H9 (cell line): ENCODE results near the gene HIPK2. TPM values are rescaled to one million over a fixed set of nuclear protein-coding genes. Genes with fewer than 3 reads are reported as not detected.

Experiments used
- DNase-seq: peaks from one replicate; pipeline ENCODE4 v3.0.0-alpha.2; 2017
- H2AFZ ChIP-seq: one replicate; pipeline ENCODE4 v1.6.1; 2013; ENCODE audit warnings: mild to moderate bottlenecking, low read length, control low read depth, moderate library complexity
- H2AK5ac ChIP-seq: 2 replicates; pipeline ENCODE4 v1.6.1; 2013; ENCODE audit warnings: low read length, control low read depth, mixed read lengths; ENCODE audit not compliant: insufficient read length
- H2BK120ac ChIP-seq: one replicate; pipeline ENCODE4 v1.6.1; 2013; ENCODE audit warnings: low read depth, mild to moderate bottlenecking, low read length, control low read depth, inconsistent platforms; ENCODE audit not compliant: poor library complexity, severe bottlenecking
- H2BK12ac ChIP-seq: 2 replicates; pipeline ENCODE4 v1.6.1; 2013; ENCODE audit warnings: low read length, control low read depth, mixed read lengths, low read depth; ENCODE audit not compliant: insufficient read length
- H2BK15ac ChIP-seq: 2 replicates; pipeline ENCODE4 v1.6.1; 2013; ENCODE audit warnings: low read depth, low read length, control low read depth
- H2BK20ac ChIP-seq: one replicate; pipeline ENCODE4 v1.6.1; 2013; ENCODE audit warnings: low read depth, mild to moderate bottlenecking, low read length, control low read depth, inconsistent platforms; ENCODE audit not compliant: poor library complexity, severe bottlenecking
- H2BK5ac ChIP-seq: 2 replicates; pipeline ENCODE4 v1.6.1; 2013; ENCODE audit warnings: low read length, control low read depth, mixed read lengths; ENCODE audit not compliant: insufficient read length
- H3K14ac ChIP-seq: 2 replicates; pipeline ENCODE4 v1.6.1; 2013; ENCODE audit warnings: low read length, control low read depth; ENCODE audit not compliant: insufficient read depth
- H3K18ac ChIP-seq: 2 replicates; pipeline ENCODE4 v1.6.1; 2013; ENCODE audit warnings: low read depth, mild to moderate bottlenecking, mixed read lengths, low read length, control low read depth; ENCODE audit not compliant: insufficient read length
- H3K23ac ChIP-seq: 2 replicates; pipeline ENCODE4 v1.6.1; 2013; ENCODE audit warnings: low read length, control low read depth, mixed read lengths, low read depth; ENCODE audit not compliant: insufficient read length
- H3K23me2 ChIP-seq: 2 replicates; pipeline ENCODE4 v1.6.1; 2013; ENCODE audit warnings: low read depth, mild to moderate bottlenecking, mixed read lengths, low read length, control low read depth; ENCODE audit not compliant: insufficient read length, poor library complexity, severe bottlenecking
- H3K27ac ChIP-seq: 2 replicates; pipeline ENCODE4 v1.5.1; 2013; ENCODE audit warnings: low read length, control low read depth, mixed read lengths, low read depth; ENCODE audit not compliant: insufficient read length
- H3K27me3 ChIP-seq: 2 replicates; pipeline ENCODE4 v1.6.1; 2013; ENCODE audit warnings: low read length, control low read depth, inconsistent platforms; ENCODE audit not compliant: insufficient read depth
- H3K4ac ChIP-seq: 2 replicates; pipeline ENCODE4 v1.6.1; 2013; ENCODE audit warnings: low read depth, mild to moderate bottlenecking, control low read depth, inconsistent platforms, low read length, moderate library complexity
- H3K4me1 ChIP-seq: 2 replicates; pipeline ENCODE4 v1.6.1; 2013; ENCODE audit warnings: low read length, control low read depth, inconsistent platforms; ENCODE audit not compliant: insufficient read depth
- H3K4me2 ChIP-seq: 2 replicates; pipeline ENCODE4 v1.6.1; 2013; ENCODE audit warnings: low read length, control low read depth, mixed read lengths; ENCODE audit not compliant: insufficient read length, insufficient read depth
- H3K56ac ChIP-seq: 2 replicates; pipeline ENCODE4 v1.6.1; 2013; ENCODE audit warnings: low read depth, mild to moderate bottlenecking, mixed read lengths, low read length, control low read depth; ENCODE audit not compliant: insufficient read length
- H3K79me1 ChIP-seq: 2 replicates; pipeline ENCODE4 v1.6.1; 2013; ENCODE audit warnings: low read depth, mild to moderate bottlenecking, moderate library complexity, low read length, control low read depth, inconsistent platforms; ENCODE audit not compliant: insufficient read depth, poor library complexity, severe bottlenecking
- H3K79me2 ChIP-seq: 2 replicates; pipeline ENCODE4 v1.6.1; 2013; ENCODE audit warnings: low read length, control low read depth, inconsistent platforms; ENCODE audit not compliant: insufficient read depth
- H3K9ac ChIP-seq: 2 replicates; pipeline ENCODE4 v1.6.1; 2013; ENCODE audit warnings: low read length, control low read depth, mixed read lengths; ENCODE audit not compliant: insufficient read length; ENCODE audit errors: extremely low read depth
- H3K9me3 ChIP-seq: one replicate; pipeline ENCODE4 v1.6.1; 2013; ENCODE audit warnings: low read depth, low read length, inconsistent platforms; ENCODE audit not compliant: control insufficient read depth
- H3T11ph ChIP-seq: one replicate; pipeline ENCODE4 v1.6.1; 2013; ENCODE audit warnings: mild to moderate bottlenecking, low read length, control low read depth, inconsistent platforms
- H4K20me1 ChIP-seq: one replicate; pipeline ENCODE4 v1.6.1; 2013; ENCODE audit not compliant: control insufficient read depth, insufficient read length, insufficient read depth
- H4K5ac ChIP-seq: 2 replicates; pipeline ENCODE4 v1.6.1; 2013; ENCODE audit warnings: low read depth, mild to moderate bottlenecking, mixed read lengths, low read length, control low read depth; ENCODE audit not compliant: insufficient read length
- H4K8ac ChIP-seq: replicated peaks from 2 replicates; pipeline ENCODE4 v1.6.1; 2013; ENCODE audit warnings: low read length, control low read depth, mixed read lengths, low read depth; ENCODE audit not compliant: insufficient read length
- H4K91ac ChIP-seq: 2 replicates; pipeline ENCODE4 v1.6.1; 2013; ENCODE audit warnings: low read depth, mild to moderate bottlenecking, moderate library complexity, mixed read lengths, low read length, control low read depth; ENCODE audit not compliant: insufficient read length
- H3K27ac Mint-ChIP-seq, 3 experiments: 2 replicates in 2 of 3; 3 replicates in 1 of 3; pipeline ENCODE4 v1.8.0; 2020 to 2021; ENCODE audit warnings: mixed read lengths in 3 of 3, mild to moderate bottlenecking in 1 of 3, moderate library complexity in 1 of 3
- H3K27me3 Mint-ChIP-seq: 2 replicates; pipeline ENCODE4 v1.8.0; 2021; ENCODE audit warnings: low read depth, mild to moderate bottlenecking, moderate library complexity, mixed read lengths
- H3K36me3 Mint-ChIP-seq, 3 experiments: 2 replicates in 2 of 3; 3 replicates in 1 of 3; pipeline ENCODE4 v1.8.0; 2020 to 2021; ENCODE audit warnings: low read depth in 3 of 3, mixed read lengths in 3 of 3; ENCODE audit not compliant: insufficient read depth in 1 of 3
- H3K4me1 Mint-ChIP-seq, 2 experiments: 2 replicates each; pipeline ENCODE4 v1.8.0; 2020; ENCODE audit warnings: mixed read lengths in 2 of 2
- H3K4me3 Mint-ChIP-seq, 2 experiments: 2 replicates in 1 of 2; 3 replicates in 1 of 2; pipeline ENCODE4 v1.8.0; 2020 to 2021; ENCODE audit warnings: mild to moderate bottlenecking in 2 of 2, mixed read lengths in 2 of 2, moderate library complexity in 1 of 2
- H3K9me3 Mint-ChIP-seq, 2 experiments: 2 replicates in 1 of 2; 3 replicates in 1 of 2; pipeline ENCODE4 v1.8.0; 2020; ENCODE audit warnings: mild to moderate bottlenecking in 2 of 2, mixed read lengths in 2 of 2, moderate library complexity in 1 of 2
- WGBS: extraction: QIAGEN DNeasy Blood & Tissue Kit; methylation state at CpG from one replicate; pipeline ENCODE4 v1.1.7; 2013; ENCODE audit warnings: missing lambda C conversion rate, low lambda C conversion rate, mixed read lengths; ENCODE audit not compliant: insufficient read length; ENCODE audit errors: extremely low coverage; 5-methylcytosine and 5-hydroxymethylcytosine counted together
- total RNA-seq: library from RNA; stranded (reverse); gene quantifications from 2 replicates; pipeline ENCODE4 v1.2.1, GENCODE V29; 2021
- TF ChIP-seq, protein P1 (sequence below): fragments of 200-600 bp; sonication (generic); conservative IDR thresholded peaks from 3 replicates; pipeline ENCODE4 v1.8.0; 2021; ENCODE audit warnings: antibody characterized with exemption, mild to moderate bottlenecking

Gene HIPK2
- total RNA-seq, 1 experiment from 2014 or later: 21.9 TPM

DNA sequence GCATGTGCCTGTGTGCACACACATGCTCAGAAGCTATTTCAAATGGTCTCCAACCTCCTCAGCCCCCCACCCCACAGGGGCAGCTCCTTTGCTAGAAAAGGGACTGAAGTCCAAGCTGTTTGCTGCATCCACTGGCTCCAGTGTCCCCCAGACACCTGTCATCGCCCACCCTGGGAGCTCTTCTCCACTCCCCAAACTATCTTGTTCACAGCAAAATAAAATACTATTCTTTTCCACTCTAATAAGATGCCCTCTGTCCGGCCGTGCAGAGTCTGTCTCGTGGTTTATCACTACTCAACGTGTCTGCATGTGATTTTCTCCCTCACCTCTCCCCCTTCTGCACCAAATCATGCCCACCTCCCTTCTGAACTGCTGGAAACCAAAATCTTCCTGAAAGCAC is 25.6 kb downstream of the HIPK2 start:
- Histone ChIP-seq H4K91ac (no peak overlapping the region), H4K5ac (no peak overlapping the region), H3K14ac (no peak overlapping the region), H3K27me3 (no peaks in the 10 kb centered on the region), H3K9me3 (no peaks in the 10 kb centered on the region), H2BK12ac (no peak overlapping the region), H3K79me1 (no peaks in the 10 kb centered on the region), H3K4ac (no peak overlapping the region), H3K23ac (no peak overlapping the region), H3K9ac (no peak overlapping the region), H2BK5ac (no peak overlapping the region), H3K79me2 (no peaks in the 10 kb centered on the region), H3T11ph (no peak overlapping the region), H2BK15ac (no peak overlapping the region), H2AK5ac (no peak overlapping the region), H3K4me2 (no peak overlapping the region), H2BK120ac (no peak overlapping the region), H3K27ac (no peak overlapping the region), H3K56ac (no peak overlapping the region), H3K18ac (no peak overlapping the region), H2AFZ (no peak overlapping the region), H4K20me1 (no peaks in the 10 kb centered on the region), H4K8ac (no peak overlapping the region), H2BK20ac (no peak overlapping the region), H3K23me2 (no peaks in the 10 kb centered on the region), H3K4me1 (no peaks in the 10 kb centered on the region)
- DNase-seq: no peak
- no peak overlapping the region for H3K4me3 Mint-ChIP-seq
- no CpG with 5 or more reads among the region's 5 CpGs for WGBS
- H3K27ac Mint-ChIP-seq: no peak overlapping the region; a peak in 1 of 7 replicates
- H3K27me3 Mint-ChIP-seq: peaks cover 4% of the 10 kb centered on the region; the same call in 1 of the 2 replicates
- peaks cover 5% of the 10 kb centered on the region in 2 experiments; a peak in 3 of 4 replicates for H3K4me1 Mint-ChIP-seq
- no peaks in the 10 kb centered on the region for H3K36me3 Mint-ChIP-seq
- no peaks in the 10 kb centered on the region for H3K9me3 Mint-ChIP-seq
- TF ChIP-seq, protein P1, sequence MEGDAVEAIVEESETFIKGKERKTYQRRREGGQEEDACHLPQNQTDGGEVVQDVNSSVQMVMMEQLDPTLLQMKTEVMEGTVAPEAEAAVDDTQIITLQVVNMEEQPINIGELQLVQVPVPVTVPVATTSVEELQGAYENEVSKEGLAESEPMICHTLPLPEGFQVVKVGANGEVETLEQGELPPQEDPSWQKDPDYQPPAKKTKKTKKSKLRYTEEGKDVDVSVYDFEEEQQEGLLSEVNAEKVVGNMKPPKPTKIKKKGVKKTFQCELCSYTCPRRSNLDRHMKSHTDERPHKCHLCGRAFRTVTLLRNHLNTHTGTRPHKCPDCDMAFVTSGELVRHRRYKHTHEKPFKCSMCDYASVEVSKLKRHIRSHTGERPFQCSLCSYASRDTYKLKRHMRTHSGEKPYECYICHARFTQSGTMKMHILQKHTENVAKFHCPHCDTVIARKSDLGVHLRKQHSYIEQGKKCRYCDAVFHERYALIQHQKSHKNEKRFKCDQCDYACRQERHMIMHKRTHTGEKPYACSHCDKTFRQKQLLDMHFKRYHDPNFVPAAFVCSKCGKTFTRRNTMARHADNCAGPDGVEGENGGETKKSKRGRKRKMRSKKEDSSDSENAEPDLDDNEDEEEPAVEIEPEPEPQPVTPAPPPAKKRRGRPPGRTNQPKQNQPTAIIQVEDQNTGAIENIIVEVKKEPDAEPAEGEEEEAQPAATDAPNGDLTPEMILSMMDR: no peak
